RWPE1 (cell line): ENCODE results near the gene APBB2.

Source experiments
- CTCF ChIA-PET: fragments of 350-600 bp; sonication (Branson Sonifier 250); formaldehyde crosslinking; extraction: SDS; loops from one replicate; lab custom pipeline; 2021; lab: Yijun Ruan, JAX
- POLR2A ChIA-PET: fragments of 400-600 bp; formaldehyde crosslinking; extraction: SDS; loops from one replicate; lab custom pipeline; 2020; ENCODE audit warnings: antibody characterized with exemption; ENCODE audit not compliant: low non-redundant PET; lab: Yijun Ruan, JAX
- DNase-seq: peaks from one replicate; pipeline ENCODE4 v3.0.0; 2012; ENCODE audit warnings: low spot score
- H3K27ac ChIP-seq: fragments of 450-650 bp; 2 replicates; pipeline ENCODE4 v1.5.1; 2017
- TF ChIP-seq, protein P1 (sequence below): fragments of 450-650 bp; conservative IDR thresholded peaks from 2 replicates; pipeline ENCODE4 v1.5.1; 2017; ENCODE audit warnings: low read depth, mild to moderate bottlenecking

The APBB2 gene

DNA sequence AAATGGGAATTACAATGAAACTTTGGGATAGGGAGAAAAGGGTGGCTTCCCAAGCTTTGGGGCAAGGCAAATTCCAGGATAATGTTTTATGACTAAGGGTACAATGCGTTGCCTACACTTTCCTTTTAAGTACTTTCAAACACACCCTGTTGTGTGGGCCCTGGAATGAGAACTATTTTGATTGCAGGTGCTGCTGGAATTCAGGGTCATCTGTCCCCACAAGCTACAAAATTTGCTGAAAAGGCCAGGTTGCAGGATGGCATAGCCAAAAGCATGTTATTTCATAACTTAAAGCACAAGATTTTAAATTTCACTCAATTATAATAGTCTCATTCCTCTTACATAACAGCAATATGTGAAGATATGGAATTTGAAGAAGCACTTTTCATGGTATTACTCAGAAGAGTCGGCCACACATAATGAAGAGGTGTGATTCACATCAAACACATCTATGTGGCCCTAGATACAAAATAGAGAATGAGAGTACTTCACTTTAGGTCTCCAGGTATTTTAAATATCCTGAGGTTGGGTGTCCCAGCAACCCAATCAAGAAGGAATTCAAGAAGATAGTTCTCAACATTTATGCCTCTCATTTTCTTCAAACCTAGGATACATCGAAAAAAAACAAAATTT is 89.3 kb downstream of the APBB2 start:
- peak; percentile 82 for DNase-seq
- CTCF ChIA-PET, result interaction anchor here (0.7 to 1.2 kb wide), 2 partner anchors 90 to 926 kb away, joined by 3 read pairs; no protein-coding TSS in a partner anchor
- TF ChIP-seq, protein P1, sequence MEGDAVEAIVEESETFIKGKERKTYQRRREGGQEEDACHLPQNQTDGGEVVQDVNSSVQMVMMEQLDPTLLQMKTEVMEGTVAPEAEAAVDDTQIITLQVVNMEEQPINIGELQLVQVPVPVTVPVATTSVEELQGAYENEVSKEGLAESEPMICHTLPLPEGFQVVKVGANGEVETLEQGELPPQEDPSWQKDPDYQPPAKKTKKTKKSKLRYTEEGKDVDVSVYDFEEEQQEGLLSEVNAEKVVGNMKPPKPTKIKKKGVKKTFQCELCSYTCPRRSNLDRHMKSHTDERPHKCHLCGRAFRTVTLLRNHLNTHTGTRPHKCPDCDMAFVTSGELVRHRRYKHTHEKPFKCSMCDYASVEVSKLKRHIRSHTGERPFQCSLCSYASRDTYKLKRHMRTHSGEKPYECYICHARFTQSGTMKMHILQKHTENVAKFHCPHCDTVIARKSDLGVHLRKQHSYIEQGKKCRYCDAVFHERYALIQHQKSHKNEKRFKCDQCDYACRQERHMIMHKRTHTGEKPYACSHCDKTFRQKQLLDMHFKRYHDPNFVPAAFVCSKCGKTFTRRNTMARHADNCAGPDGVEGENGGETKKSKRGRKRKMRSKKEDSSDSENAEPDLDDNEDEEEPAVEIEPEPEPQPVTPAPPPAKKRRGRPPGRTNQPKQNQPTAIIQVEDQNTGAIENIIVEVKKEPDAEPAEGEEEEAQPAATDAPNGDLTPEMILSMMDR, result no peak
- no peak overlapping the region; the same call in 1 of the 2 replicates for H3K27ac ChIP-seq
- POLR2A ChIA-PET, result no interaction called here

DNA sequence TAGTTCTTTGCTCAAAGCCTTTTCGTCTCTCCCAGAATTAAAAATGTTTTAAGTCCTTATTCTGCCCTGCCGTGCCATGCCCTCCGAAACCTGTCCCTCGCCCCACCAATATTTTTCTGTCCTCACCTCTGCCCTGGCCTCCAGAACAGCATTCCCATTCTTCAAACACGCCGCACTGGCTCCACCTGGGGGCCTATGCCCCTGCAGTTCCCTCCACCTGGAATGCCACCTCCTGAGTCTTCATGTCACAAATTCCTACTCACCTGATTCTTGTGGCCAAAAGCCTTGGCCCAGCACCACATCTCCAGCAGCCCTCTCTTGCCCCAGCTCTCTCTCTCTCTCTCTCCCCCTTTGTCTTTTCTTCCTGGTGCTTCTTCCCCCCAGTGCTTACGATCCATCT is 91.6 kb downstream of the APBB2 start:
- POLR2A ChIA-PET, result no interaction called here
- CTCF ChIA-PET, result no interaction called here
- no peak for DNase-seq
- peak overlapping the region; percentile 82 for H3K27ac ChIP-seq
- TF ChIP-seq, protein P1, result no peak

GRCh38 chr4:41122309-41122708 is 92.0 kb downstream of the APBB2 start:
- CTCF ChIA-PET, result no interaction called here
- TF ChIP-seq, protein P1, result no peak

DNA sequence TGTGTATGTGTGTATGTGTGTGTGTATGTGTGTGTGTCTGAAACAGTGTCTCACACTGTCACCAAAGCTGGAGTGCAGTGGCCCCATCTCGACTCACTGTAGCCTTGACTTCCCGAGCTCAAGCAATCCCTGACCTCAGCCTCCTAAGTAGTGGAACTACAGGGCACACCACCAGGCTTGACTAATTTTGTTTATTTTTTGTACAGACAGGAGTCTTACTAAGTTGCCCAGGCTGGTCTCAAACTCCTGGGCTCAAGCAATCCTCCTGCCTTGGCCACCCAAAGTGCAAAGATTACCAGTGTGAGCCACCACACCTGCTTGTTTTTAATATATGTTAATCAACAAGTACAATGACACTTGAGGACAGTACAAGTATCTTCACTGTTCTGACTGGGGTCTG is 92.4 kb downstream of the APBB2 start:
- TF ChIP-seq, protein P1, result no peak
- POLR2A ChIA-PET, result no interaction called here
- CTCF ChIA-PET, result no interaction called here
- peak overlapping the region; percentile 97 for H3K27ac ChIP-seq
- no peak for DNase-seq

More at GRCh38 chr4:41122309-41122708, 92.0 kb downstream of the APBB2 start:
- H3K27ac ChIP-seq, result peak overlapping the region; percentile 97
- POLR2A ChIA-PET, result no interaction called here
- no peak for DNase-seq

GRCh38 chr4:41120297-41121217 is 93.8 kb downstream of the APBB2 start:
- H3K27ac ChIP-seq, result peak overlapping the region; percentile 98
- ChIA-PET POLR2A (no interaction called here), CTCF (interaction anchor here (0.6 to 1.2 kb wide), 4 partner anchors 20 to 193 kb away, joined by 3 to 6 read pairs (median 3); partner anchors contain the start of gene APBB2)
- TF ChIP-seq, protein P1, result no peak
- peak; percentile 41 for DNase-seq

DNA sequence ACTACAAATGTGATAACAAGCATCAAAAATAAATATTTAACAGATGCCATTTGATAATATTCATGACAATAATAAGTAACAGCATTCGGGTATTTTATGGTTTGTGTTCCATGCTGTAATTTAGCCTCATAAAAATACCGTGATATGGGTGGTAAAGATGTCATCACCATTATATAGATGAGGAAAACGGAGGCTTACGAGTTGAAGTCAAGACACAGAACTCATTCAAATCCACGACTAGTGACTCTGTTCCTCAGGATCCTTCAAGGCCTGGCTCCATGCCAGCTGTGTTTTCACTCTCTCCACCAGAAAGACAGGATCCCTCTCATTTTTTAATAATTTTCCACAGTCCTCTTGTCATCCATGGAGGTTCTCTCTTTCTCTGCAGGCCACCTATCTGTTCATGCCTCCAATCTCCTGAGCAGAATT is 94.5 kb downstream of the APBB2 start:
- no peak for DNase-seq
- H3K27ac ChIP-seq, result peak overlapping the region; percentile 98
- CTCF ChIA-PET, result interaction anchor here (0.6 to 0.8 kb wide), 3 partner anchors 33 to 192 kb away, joined by 3 to 6 read pairs (median 3); partner anchors contain the start of gene APBB2
- TF ChIP-seq, protein P1, result no peak
- POLR2A ChIA-PET, result no interaction called here
